Measurements from ENCODE around the gene MMP24OS.
"Not testable (repeated sequence)": the region's sequence is repeated elsewhere in the genome, so short reads cannot be mapped to it uniquely, and the experiment has no call there.

The MMP24OS gene

DNA sequence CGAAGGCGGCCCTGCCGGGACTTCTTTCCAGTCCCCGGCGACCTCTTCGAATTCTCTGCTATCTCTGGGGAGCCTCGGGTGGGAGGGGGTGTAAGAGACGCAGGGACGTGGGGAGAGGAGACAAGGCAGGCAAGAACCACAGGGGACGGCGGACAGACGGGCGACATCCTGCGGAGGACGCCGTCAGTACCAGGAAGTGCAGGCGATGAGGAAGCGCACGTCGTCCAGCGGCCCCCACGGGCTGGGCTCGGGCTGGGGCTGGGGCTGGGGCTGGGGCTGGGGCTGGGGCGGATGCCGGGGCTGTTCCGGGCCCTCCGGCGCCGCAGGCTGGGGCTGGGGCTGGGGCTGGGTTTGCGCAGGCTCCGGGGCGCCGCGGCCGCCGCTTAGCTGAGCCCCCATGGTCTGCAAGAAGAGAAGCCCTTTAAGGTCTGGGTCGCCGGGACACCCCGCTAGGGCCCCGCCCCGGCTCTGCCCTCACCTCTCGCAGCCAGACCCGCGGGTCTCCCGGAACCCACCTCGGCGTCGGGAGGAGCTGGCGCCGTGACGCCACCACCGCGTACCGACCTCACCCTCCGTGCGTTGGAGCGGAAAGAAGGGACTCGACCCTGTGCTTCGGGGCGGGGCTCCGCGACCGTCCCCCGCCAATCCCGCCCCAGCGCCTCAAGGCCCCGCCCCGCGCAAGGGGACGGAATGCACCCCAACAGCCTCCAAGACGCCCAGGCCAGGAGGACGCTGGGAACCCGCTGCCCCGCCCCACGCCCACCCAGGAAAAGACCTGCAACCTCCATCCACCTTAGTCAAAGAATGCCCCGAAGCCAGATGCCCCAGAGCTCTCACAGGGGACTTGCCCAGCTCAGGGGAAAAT is at the start of gene MMP24OS:
Gene MMP24OS (minus strand): TSS at position 592 of the 865 bp plus-strand sequence. CDS start 193 bp downstream, at position 399.
- DNase-seq: peak; percentile 93

DNA sequence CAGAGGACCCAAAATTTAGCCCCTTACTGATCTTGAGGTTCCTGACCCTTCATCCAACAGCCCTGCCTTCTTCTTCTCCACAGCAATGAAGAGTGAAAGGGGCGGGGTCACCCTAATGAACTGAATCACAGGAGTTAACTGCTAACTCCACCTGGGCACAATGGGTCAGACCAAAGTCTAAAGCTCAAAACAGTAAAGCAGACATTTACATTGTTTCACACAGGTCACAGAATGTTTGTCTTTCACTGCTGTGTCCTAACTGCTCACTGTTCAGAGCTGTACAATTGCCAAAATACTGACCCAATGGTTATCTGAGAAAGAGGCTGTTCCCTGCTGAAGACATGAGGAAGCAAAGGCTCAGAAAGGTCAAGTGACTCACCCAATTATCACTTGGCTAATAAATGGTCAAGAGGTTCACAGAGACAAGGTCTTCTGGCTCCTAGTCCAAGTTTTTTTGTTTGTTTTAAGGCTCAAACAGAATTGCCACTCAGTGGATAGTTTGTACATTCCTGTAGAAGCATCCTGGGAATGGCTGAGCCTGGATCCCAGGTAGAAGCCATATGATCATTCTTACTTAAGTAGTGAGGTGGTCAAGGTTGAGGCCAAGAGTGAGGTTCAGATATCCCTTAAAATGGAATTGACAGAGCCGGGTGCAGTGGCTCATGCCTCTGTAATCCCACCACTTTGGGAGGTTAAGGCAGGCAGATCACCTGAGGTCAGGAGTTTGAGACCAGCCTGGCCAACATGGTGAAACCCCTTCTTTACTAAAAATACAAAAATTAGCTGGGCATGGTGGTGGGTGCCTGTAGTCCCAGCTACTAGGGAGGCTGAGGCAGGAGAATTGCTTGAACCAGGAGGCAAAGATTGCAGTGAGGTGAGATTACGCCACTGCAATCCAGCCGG is 49.4 kb upstream of the MMP24OS start:
- DNase-seq: no peak

DNA sequence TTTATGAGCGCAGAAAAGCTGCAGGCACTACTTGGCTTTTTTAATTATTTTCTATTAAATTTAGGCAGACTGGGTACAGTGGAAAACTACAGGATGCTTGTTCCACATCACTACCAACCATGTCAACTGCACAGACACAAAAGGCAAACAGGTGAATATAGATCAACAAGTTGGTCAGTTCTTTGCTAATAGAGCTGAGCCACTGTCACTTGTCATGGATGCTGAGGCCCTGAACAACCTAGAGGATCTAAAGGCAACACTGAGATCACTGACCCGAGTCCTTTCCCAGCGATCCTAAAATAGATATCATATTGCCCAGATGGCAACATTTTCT is 48.8 kb upstream of the MMP24OS start:
- no peak for DNase-seq

DNA sequence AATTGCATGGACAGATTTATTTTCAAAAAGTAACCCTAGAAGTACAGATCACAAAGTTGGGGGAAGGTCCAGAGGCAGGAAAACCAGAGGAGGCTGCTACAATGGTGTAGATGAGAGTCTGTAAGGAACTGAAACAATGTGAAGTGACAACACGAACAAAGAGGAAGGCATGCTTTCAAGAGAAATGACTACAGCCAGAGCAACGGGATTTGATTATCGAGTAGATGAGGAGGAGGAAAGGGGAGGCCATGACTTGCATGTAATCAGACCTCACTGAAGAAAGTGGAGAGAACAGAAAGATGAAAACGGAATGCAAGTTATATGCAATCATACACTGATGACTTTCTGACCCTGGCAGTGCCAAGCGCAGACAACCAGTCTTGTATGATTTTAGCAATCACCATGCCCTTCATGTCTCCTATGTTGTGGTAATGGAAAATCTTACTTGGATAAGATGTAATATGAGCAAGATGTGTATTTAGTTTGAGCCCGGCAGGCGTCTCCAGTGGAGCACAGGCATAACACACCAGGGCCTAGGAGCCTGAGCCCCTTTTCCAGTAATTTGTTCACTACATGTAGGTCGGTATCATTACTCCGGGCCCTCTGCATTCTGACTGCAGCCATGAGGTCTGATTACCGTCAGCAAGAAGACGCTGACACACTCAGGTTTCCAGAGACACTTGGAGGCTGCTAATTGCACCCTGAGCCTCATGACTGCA is 48.3 kb upstream of the MMP24OS start:
- DNase-seq: no peak

DNA sequence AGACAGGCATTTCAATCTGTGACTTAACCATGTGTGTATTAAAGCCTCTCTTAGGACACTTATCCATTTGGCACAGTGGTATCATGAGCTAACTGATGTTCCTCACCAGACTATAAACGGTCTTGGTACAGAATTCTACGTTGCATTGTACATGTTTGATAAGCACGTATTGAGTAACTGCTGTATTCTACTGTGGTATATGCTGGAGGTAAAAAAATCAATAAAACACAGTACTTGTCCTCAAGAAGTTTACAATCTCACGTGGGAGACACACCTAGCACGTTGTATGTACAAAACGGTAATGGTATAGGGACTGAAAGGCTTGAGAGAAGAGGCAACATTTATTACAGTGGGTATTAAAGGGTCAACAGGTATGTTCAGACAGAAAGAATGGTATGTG is 47.5 kb upstream of the MMP24OS start:
- DNase-seq: no peak

DNA sequence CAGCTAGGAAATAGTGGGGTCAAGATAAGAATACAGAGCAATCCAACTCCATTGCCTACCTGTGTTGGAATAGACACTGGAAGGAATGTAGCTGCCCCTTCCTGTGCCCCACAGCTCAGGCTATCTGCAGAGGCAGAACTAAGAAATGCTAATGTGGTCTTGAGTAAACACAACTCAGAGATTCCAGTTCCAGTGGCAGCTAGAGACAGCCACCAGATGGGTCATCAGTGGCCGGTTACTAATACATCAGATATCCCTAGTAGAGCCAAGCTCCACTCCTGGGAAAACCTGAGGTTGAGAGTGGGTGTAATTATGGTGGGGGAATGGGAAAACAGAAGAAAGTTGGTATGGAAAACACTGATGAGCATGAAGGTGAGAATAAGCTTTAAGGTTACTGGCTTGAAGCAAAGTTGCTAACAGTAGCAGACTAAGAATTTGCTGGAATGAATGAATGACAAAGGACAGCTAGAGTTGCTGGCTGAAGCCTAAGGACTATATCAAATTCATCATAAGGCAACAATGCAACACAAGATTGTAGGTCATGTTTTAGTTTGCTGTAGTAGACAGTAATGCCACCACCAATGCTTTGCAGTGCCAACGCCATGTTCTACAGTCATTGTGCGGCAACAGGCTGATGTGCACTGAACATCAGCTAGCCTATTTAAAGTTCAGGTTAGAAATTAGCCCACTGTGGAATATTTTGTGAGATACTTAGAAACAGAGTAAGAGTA is 42.6 kb upstream of the MMP24OS start:
- DNase-seq: no peak

DNA sequence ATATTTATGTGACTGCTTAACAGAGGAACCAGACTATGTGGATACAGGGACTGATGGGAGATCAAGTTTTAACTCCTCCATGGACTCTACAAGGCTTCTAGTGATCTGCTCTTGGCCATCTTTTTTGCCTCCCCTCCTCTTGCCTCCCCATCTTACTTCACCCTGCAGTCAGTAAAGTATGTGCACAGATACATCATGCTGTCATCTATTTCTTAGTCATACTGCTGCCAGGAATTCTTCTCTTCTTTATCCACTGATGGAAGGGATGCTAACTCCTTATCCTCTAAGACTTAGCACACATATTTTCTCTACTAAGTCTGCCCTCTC is 41.9 kb upstream of the MMP24OS start:
- DNase-seq: no peak

DNA sequence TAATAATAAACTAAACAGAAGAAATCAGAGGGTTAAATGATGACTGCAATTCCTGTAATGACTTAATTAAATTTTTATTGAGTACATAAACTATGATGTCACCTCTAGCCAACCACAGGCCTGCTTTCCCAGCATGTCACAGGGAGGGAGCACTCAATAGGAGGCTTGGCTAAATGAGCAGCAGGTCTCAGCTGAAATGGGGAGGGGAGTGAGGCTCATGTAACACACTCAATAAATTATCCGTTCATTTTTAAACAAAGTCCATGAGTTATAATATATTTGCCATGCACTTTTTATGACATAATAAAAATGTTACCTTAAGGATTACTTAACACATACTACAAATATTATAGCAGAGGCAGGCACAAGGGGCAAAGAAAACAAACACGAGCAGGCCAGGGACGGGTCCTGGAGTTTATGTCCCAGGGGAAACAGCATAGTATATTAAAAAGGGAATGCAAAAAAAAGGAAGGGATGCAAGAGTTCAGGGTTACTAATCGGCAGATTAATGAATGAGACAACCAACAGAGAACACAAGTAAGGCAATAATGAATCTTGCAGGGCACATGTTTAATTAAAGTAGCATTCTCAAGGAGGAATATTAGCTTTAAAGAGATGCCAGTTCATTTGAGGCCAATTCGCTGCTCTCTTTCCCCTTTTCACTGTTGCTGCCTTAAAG is 41.4 kb upstream of the MMP24OS start:
- no peak for DNase-seq

DNA sequence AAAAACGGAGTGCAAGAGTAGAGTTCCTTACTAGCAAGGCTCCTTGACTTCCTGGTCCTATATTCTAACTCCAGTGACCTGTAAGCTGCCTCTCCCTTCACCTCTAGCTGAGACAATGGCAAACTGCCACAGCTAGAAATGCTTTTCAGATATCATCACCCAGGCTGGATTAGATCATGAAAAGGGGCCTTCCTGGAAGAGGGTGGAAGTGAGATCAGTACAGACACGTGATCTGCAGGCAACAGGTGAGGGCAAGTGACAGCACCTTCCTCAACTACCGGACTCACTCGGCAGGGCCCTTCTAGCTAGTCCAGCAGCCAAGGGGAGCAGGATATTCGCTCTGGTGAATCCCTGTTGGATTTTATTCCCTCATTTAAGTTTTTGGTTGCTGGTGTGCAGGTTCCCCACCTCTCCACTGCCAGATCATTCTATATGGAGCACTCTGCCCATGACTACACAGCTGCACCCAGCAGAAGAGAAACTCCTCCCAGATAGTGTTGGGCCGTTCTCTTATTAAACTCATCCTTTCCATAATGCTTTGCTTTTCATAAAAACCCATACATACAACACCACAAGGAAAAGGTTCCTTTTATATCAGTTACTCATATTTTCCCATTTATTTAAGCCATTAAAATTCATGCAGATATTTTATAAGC is 40.7 kb upstream of the MMP24OS start:
- no peak for DNase-seq

DNA sequence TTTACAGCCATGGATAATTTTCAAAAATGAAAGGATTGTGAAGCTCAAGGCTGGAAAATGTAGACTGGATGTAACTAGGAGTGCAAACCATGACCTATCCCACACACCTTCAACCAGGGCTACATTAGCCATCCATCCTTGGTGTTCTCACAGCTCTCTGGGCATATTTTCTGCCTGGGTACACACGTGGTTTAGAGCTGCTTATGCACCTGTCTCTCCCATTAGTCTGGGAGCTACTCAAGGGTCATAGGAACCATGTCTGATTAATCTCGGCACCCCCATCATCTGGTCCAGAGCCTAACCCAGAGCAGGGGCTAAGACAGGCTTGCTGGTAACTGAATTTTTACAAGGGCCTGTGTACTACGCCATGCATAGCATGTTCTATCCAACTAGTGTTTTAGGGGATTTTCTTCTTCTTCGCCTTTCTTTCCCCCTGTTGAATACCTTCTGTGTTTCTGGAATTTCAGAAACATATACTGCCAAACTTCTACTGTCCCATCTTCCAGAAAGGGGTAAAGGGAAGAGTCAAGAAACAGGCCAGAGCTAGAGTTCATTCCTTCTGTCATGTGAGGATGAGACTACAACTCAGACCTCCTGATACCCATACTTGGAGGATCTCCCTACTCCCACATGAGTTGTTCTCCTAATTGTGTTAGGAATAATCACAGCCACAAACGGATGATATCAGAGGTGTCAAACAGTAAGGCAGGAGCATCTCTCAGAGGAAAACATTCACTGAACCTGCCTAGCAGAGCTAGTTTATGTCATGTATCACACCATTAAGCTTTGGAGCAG is 39.7 kb upstream of the MMP24OS start:
- no peak for DNase-seq

DNA sequence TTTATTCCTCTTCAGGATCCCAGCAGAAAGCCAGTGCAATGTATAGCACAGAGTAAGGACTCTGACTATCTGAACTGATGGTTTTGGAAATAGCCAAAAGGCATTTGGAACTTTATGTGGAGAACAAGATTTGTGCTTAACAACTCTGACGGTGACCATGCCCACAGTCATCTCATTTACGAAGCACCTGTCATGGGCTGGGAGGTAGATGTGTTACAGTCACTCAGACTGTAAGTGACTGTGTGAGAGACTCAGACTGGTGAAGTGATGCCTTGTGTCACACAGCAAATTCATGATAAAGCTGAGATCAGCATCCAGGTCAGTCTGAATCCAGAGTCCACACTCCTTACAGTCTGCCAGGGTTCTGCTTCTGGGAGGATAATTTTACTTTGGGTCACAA is 38.2 kb upstream of the MMP24OS start:
- DNase-seq: no peak

DNA sequence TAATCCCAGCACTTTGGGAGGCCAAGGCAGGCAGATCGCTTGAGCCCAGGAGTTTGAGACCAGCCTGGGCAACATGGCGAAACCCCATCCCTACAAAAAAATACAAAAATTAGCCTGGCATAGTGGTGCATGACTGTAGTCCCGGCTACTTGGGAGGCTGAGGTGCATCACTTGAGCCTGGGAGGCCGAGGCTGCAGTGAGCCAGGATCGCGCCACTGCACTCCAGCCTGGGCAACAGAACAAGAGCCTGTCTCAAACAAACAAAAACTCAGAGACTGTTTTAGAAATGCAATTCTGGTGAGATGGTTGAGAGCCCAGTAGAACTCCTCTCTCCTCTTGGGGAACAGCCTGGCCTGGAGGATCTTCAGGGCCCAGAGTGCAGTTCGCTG is 37.7 kb upstream of the MMP24OS start:
- DNase-seq: not testable (repeated sequence)

DNA sequence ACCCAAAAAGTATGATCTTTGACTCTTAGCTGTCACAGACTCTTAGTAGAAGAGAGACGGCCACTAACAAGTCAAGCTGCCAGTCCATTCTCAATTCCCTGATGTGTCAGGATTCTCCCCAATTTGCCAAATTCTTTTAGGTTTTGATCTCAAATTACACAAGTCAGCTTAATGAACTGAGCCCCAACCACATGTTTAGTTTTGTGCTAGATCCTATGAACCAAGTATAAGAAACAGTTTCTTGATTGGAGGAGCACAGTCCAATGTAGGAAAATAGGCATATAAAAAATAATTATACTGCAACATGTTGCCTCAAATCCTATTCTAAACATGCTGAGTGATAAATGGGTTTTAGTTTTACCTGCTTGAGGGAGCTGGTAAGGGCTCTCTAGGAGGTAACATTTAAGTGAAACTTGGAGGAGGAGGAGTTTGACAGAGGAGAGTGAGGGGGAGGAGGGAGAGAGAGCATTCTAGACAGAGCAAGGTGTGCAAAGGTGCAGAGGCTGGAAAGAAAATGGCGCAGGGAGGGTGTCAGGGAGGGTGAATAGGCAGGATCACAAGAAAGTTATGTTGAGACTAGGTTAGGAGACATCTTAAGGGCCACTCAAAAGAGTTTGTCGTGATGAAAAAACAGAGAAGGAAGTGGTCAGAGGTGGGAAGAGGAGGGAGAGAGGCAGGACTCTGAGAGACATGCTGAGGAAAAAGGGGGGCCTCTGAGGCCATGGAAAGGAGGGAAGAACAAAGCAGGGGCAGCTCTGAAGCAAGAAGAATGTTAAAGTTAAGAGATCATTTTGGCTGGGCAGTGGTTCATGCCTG is 37.1 kb upstream of the MMP24OS start:
- no peak for DNase-seq

DNA sequence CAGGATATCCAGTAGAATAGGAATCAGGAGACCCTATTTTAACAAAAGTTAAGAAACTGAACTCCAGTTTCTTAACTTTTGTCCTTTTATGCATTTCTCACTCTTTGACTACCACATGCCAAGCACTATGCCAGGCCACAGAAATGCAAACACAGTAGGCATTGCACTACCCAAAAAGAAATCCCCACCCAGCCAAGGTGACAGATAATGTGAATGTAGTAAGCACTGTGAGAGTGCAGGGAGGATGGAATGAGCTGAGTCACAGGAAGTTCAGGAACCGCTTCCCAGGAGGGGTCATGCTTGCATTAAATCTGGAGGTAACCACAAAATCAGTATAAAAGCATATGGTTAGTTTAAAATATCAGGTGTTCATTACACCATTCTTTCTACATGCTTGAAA is 34.4 kb upstream of the MMP24OS start:
- DNase-seq: no peak

DNA sequence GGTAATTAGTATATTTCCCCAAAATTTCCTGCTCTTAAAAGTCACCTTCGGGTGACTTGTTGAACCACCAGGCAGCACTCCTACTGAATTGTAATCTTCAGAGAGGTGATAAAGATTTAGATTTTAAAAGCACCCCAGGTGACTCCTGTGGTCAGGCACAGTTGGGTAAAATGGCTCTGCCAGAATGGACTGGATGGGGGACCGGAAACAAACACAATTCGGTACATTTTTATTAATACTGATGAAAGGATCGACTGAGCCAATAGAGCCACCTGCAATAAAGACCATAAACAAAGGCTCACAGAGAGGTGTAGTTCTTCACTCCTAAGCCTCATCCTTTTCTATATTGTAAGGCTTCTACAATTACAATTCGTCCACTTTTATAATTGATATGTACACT is 33.9 kb upstream of the MMP24OS start:
- DNase-seq: no peak

DNA sequence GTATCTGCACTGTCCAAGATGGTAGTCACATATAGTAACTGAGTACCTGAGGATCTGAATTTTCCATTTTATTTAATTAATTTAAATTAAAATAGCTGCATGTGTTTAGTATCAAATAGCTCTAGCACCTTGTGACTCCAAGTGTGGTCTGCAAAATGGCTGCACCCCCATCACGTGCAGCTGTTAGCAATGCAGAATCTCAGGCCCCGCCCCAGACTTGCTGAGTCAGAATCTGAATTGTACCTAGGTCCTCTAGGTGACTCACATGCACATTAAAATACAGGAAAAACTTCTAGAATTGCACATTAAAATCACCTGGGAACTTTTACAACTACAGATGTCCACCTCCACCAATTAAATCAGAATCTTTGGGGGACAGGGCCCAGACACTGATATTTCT is 33.5 kb upstream of the MMP24OS start:
- no peak for DNase-seq

DNA sequence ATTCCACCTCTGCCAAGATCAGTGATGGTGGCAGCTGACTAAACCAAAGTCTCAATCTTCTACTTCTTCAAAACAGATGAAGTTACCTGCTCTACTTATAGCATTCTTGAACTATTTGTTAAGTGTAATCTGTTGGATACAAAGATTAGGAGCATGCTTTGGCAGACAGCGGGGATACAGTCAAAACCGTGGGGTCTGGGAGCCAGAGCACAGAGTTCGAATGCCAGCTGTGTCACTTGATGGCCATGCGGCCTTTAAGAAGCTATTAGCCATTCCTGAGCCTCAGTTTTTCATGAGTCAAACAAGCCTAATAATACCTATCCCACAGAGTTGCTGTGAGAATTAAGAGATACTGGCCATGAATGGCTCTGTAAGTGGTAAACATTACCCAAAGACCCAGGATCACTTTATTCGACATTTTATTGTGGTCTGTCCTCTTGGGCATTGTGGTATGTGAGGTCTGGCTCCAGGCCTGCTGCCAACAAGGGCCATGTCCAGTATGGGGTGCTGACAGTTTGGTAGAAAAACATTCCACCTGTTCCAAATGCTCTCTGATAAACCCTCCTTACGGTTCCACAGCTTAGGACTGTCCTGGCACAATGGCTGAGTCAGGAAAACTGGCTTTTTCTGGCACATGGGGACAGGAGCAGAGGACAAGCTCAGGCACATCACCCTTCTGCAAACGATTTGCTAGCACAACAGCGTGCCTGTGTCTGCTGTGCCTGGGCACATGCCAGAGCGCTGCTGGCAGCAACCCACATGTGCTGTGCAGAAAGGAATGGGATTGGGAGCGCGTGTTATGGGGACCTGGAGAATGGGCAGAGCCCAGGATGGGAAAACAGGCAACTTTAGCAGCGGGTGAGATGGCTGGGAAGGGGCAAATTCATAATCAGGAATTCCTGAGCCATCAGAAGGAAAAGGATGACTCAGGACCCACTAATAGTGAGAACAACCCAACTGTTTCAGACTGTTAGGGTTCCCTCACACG is 30.0 kb upstream of the MMP24OS start:
- DNase-seq: no peak

DNA sequence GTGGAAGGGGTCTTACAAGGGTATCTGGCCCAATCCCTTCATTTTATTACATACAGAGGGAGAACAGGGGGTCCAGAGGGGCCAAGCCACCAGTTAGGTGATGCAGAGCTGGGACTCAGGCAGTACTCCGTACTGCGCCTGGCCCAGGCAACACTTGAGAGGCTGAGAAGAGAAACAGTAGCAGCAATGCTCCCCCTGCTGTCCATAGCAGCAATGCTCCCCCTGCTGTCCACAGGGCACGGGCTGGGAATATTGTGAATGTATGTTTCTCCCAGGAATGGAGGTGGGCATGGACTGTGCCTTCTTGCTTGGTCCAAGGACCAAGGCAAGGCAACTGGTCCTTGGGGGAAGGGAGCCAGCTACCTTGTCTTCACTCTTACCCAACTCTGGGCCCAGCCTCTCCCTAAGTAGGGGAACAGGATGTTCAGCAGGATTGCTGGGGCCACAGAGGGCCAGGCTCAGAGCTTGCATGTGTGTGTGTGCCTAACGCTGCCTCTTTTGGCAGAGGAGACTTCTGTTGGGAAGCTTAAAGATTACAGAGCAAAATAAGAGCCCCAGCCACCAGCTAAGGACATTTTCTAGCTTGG is 29.1 kb upstream of the MMP24OS start:
- DNase-seq: no peak
